ENCODE data around the gene ROR1. TPM values are rescaled to one million over a fixed set of nuclear protein-coding genes. Genes with fewer than 3 reads are reported as not detected.

Gene ROR1
- polyA plus RNA-seq, 5 donors: 56.6 to 103 (median 89.0) TPM

GRCh38 chr1:64049900-64050540, 276.2 kb downstream of the ROR1 start:
- no peak for DNase-seq

- no peak for DNase-seq
These were observed 276.8 kb downstream of the ROR1 start for GRCh38 chr1:64050601-64051000.

DNA sequence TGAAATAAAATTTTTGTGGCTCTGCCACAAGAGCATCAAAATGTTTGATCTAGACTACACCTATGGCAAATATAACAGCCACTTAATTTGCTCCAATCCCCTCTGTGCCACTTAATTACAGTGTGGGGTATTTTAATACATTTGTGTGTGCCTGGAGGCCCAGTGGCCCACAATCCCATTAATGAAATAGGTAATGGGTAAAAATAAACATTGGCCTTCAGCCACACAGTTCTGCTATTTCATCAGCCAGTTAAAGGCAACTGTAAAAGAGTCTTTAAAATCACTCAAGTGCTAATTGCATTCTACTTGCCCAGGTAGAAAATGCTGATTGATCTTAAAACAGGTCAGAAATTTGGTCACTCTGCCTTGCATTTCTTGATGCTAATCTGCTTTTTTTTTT, 278.0 kb downstream of the ROR1 start:
- DNase-seq: no peak

DNA sequence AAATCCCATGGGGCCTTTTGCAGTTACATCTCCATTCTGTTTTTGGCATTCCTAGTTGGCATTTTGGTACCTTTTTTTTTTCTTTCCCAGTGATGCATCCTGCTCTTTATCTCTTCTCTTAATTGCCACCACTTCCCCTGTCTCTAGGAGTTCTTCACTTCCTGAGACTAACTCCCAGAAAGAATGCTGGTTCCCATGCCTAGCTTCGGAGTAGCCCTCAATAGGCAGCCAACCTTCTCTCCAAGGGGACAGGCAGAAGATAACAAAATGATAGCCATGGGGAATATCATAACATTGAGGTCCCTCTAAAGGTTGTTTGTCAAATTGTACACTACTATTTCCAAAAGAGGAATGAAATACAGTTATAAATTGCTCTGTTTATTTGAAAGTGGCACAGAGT, 279.0 kb downstream of the ROR1 start:
- DNase-seq: no peak

GRCh38 chr1:64055310-64055709, 281.5 kb downstream of the ROR1 start:
- no peak for DNase-seq

DNA sequence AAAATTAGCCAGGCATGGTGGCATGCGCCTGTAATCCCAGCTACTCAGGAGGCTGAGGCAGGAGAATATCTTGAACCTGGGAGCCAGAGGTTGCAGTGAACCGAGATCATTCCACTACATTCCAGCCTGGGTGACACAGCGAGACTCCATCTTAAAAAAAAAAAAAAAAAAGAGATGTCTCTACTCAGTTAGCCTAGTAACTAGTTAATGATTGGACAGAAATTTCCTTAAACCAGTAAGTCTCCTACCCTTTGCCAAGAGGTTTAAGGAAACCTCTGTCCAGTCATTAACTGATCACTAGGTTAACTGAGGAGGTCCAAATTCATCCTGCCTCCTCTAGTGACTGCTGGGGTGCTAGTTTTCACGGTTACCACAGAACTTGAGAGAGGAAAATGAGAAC, 285.7 kb downstream of the ROR1 start:
- no peak for DNase-seq

DNA sequence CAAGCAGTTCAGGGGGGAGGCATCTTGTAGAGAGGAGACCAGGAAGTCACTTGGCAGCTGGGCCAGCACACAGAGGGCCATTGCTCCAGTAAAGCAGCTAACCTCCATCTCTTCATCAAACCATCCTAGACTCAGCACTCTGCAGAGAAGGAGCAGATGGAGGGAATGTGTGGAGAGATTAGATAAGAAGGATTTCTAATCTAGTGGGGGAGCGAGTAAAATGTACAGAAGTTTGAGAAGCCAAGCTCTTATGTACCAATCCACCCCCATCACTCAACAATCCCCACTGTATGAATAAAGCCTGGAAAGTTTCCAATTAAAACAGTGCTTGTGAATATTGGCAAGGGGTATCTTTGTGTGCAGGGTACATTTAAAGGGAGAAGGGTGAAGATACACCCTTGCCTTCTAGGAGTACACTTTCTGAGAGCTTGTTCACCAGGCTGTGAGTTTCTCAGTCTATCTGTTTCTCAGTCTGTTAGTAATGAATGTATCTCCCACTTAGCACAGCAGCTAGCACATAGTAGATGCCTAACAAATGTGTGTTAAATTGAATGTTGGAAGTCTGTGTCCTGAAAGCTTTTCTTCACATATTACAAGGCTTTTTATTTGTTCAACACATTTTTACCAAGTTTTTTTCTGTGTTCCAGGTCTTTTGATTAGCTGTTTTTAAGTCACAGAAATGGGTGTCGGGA, 286.9 kb downstream of the ROR1 start:
- no peak for DNase-seq

- DNase-seq: no peak
These were observed 287.8 kb downstream of the ROR1 start for GRCh38 chr1:64061430-64062104.

- DNase-seq: no peak
These were observed 288.7 kb downstream of the ROR1 start for GRCh38 chr1:64062529-64062928.

DNA sequence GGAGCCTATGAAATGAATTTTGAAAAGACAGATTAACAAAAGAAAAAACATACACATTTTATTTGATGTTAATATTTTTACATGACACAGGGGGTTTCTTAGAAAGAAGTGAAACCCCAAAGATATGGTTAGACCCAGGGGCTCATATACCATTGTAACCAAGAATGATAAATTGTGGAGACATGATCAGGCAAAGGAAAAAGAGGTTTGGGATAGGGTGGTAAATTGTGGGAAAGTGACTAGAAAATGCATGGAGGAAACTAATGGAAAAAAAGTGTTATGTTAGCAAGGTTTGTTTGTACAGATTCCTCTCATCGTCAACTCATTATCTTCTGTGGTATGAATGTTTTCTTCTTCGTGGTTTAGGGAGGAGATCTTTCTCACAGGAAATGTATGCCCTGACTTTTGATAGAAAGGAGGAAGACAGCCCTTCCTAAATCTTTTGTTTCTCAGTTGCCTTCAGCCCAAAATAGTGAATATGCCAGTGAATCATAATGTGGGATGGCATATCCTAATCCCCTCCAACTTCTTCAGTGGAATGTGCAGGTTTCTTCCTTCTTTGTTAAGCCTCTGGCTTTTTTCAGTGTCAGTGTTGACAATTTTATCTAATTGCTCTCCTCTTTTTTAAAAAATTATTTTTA, 289.2 kb downstream of the ROR1 start:
- DNase-seq: no peak

DNA sequence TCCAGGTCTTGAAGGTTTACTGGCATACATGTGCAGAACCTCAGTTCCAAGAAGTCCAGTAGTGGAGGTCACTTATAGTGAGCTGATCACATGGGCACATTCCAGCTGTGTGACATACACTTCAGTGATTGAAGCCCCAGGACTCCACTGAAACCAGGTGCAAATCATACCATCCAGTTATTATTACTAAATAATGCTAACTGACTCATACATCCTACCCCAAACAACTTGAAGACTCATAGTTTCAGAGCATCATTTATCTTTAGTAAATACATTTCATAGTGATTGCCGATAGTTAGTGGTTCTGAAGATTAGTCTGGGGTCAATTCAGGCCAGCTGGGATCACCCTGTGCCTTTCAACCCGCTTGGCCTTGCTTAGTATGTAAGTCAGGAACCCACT, 291.8 kb downstream of the ROR1 start:
- DNase-seq: no peak

- no peak for DNase-seq
These were observed 298.4 kb downstream of the ROR1 start for GRCh38 chr1:64072089-64072793.

GRCh38 chr1:64073705-64074104, 299.9 kb downstream of the ROR1 start:
- DNase-seq: no peak

- no peak for DNase-seq
These were observed 300.9 kb downstream of the ROR1 start for GRCh38 chr1:64074767-64075166.

DNA sequence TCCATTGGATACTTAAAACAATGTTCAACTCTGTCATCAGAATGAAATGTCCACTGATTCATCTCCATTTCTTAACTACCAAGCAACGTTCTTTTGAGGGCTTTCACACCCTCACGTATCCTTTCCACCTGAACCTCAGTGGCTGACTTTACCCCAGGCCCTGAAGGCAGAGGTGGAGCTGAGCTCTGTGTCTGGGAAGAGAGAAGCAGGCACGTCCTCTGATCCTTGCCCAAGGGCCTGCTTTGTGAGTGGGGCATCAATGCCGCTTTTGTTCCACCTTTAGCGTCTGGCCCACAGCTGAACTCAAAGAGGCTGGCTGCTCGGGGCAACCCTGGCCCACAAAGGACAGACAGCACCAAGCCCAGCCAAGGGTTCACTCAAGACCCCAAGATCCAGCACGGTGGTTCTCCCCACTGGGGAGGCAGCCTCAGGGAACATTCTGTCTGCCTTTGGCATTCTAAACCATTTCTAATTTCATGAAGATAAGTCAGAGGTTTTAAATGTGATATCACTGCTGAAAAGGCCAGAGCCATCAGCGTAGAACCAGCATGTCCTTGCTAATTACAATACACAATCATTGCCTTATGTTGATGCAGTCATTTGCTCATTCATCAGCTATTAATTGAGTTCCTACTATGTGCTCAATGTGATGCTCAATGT, 303.6 kb downstream of the ROR1 start:
- DNase-seq: no peak

- DNase-seq: no peak
These were observed 307.2 kb downstream of the ROR1 start for GRCh38 chr1:64080941-64081562.

- no peak for DNase-seq
These were observed 308.6 kb downstream of the ROR1 start for GRCh38 chr1:64082459-64082858.

DNA sequence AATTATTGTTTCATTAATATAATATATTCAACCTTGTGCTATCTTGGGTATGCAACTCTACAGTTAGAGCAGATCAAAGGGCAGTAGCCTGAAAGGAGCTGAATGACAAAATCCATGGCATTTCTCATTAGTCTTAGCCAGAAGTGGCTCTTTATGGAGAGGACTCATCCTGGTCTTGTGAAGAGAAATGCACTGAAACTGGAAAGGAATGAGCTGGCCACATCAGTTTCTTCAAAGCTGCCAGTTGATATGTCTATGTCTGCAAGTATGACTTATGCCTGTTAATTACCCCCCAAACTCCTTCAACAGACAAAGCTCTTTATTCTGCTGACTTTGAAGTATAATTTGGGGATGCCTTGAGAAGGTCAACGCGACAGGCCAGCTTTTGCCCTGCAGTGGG, 310.6 kb downstream of the ROR1 start:
- no peak for DNase-seq

DNA sequence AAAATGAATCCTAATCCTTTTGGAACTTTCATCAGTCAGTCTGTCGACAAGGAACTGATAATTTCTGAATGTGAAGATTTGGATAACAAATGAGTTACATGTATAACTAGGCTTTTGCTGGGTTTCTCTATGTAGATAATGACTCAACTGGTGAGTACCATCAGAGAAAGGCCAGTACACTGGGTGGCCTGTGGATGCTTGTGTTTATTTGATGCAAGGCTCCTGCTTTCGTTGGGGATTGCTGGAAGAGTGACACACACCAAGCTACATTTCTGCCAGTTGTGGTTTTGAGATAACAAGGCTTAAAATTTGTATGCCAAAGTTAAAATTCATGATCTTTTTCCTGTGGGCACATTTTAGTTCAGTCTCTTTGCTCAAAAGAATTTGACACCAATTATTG, 314.0 kb downstream of the ROR1 start:
- DNase-seq: no peak

DNA sequence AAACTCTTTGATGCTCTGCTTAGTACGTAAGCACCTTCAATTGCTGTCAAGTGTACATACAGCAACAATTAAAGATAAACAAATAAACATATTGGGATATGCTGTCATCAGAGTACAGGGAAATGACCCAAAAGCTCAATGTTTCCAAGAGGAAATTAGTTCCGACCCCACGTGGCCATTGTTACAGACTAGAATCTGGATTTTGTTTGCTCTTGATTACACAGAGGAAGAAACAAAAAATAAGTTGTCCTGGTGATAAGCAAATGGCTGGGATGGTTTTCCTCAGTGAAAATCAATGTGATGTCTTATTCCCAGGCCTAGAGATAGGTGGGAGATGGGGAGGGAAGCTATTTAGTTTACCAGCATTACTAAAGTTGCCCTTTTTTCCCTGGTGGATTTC, 316.6 kb downstream of the ROR1 start:
- no peak for DNase-seq

DNA sequence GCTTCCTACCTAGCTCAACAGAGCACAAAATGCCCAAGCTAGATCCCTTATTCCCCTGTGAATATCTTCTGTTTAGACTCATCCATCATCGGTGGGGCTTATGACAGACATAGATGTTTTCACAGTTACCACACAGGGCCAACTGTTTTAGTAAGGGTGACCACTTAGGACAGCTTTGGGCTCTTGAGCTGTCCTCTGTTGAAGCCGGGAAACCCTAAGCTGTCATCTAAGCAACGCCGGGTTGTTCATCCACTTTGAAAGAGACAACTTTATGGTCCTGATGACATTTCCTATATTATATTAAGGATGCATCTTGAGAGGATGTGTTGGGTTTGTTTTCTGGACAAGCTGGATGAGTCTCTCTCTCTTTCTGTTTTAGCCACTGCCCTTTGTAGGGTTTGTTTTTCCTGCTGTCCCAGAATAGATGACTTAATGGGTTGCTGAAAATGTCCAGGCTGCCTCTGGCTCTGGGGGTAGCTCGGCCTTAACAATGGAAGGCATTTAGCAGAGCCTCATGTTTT, 319.1 kb downstream of the ROR1 start:
- DNase-seq: no peak

Data from right lung (tissue), 5 donors.